ENCODE data around the gene ARFGEF2. TPM values are rescaled to one million over a fixed set of nuclear protein-coding genes. Genes with fewer than 3 reads are reported as not detected.

ARFGEF2 gene
- total RNA-seq, 4 donors from 2014 or later, result 25.6 to 41.0 (median 33.5) TPM

DNA sequence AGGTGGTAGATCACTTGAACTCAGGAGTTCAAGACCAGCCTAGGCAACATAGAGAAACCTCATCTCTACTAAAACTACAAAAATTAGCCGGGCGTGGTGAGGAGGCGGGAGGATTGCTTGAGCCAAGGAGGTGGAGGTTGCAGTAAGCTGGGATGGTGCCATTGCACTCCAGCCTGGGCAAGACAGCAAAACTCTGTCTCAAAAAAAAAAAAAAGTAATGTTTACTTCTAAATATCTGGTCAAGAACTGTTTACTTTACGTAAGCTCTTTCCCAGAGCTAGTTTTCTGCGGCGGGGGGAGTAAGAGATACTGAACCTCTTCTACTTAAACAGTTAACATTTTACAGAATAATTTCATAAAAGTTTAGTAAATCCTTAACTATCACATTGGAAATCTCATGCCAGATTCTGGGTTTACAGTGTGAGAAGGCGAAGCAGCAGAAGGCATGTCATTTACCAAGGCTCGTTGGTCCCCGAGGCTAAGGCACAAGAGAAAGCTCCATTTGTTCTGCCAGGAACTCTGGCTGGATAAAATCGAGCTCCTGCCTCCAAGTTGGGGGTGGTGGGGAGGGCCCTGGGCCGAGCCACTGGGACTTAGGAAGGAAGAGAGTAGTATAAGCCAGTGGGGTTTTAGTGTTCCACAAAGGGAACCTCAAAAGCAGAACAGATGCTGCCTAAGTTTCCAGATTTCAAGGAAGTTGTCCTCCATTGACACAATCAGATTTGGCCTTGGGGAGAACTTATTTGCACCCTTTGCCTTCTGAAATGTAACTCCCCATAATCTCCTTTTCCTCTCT lies 41.7 kb downstream of the ARFGEF2 start:
- H3K4me3 ChIP-seq, result no peak overlapping the region
- no peaks in the 10 kb centered on the region for H3K9me3 ChIP-seq
- DNase-seq (no peak), ATAC-seq (no peak)
- no peaks in the 10 kb centered on the region for H3K27me3 ChIP-seq
- peaks cover 0 to 41% of the 10 kb centered on the region in 2 donors for H3K36me3 ChIP-seq
- no peak overlapping the region for H3K27ac ChIP-seq
- TF ChIP-seq POLR2A (IDR thresholded peaks at IDR 0.05), result no peak
- TF ChIP-seq, protein P1, sequence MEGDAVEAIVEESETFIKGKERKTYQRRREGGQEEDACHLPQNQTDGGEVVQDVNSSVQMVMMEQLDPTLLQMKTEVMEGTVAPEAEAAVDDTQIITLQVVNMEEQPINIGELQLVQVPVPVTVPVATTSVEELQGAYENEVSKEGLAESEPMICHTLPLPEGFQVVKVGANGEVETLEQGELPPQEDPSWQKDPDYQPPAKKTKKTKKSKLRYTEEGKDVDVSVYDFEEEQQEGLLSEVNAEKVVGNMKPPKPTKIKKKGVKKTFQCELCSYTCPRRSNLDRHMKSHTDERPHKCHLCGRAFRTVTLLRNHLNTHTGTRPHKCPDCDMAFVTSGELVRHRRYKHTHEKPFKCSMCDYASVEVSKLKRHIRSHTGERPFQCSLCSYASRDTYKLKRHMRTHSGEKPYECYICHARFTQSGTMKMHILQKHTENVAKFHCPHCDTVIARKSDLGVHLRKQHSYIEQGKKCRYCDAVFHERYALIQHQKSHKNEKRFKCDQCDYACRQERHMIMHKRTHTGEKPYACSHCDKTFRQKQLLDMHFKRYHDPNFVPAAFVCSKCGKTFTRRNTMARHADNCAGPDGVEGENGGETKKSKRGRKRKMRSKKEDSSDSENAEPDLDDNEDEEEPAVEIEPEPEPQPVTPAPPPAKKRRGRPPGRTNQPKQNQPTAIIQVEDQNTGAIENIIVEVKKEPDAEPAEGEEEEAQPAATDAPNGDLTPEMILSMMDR (IDR thresholded peaks at IDR 0.05 in 4 of 5, conservative IDR thresholded peaks at IDR 0.05 in 1 of 5), result no peak
- intact Hi-C loops (cut with DNase I; ENCODE audit: low total_unique reads) (no loop called here), in situ Hi-C loops (cut with MboI; ENCODE audit: low sequenced_read_pairs in 4 of 4) (no loop called here)
- no peaks in the 10 kb centered on the region for H3K4me1 ChIP-seq

DNA sequence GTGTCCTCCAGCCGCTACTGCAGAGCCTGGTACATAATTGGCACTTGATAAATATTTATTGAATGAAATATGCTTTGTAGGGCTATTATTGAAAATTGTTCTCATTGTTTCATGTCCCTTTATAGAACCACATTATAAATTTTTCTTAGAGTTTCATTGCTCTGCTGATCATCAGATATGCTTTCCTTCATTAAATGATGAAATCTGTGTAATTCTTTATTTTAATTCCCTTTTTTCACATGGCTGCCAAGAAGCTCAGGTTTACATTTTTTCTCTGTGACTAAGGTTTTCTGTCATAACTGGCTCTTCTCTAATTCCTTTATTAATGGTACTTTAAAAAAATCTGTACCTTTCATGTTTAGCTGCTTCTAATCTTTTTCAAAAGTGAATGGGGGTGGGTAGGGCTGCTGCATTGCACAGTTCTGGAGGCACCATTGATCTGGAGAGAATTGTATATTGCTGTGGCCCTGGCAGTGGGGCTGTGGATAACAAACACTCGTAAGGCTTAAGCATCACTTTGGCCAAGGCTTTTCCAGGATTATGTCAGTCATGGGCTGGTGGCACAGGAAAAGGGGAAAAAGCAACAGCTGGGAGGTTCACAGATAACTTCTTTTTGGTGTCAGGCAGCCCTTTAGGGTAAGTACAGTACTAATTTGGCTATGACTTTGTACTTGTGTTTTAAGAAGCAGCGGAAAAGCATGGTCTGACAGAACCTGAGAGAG lies 43.8 kb downstream of the ARFGEF2 start:
- Histone ChIP-seq H3K4me3 (no peak overlapping the region), H3K9me3 (no peaks in the 10 kb centered on the region), H3K27ac (no peak overlapping the region), H3K4me1 (no peaks in the 10 kb centered on the region), H3K27me3 (no peaks in the 10 kb centered on the region), H3K36me3 (peaks cover 0 to 55% of the 10 kb centered on the region in 2 donors)
- intact Hi-C loops (cut with DNase I; ENCODE audit: low total_unique reads), result no loop called here
- TF ChIP-seq, protein P1 (IDR thresholded peaks at IDR 0.05 in 4 of 5, conservative IDR thresholded peaks at IDR 0.05 in 1 of 5), result no peak
- no peak for TF ChIP-seq POLR2A (IDR thresholded peaks at IDR 0.05)
- DNase-seq, result no peak
- in situ Hi-C loops (cut with MboI; ENCODE audit: low sequenced_read_pairs in 4 of 4), result no loop called here
- ATAC-seq, result no peak

DNA sequence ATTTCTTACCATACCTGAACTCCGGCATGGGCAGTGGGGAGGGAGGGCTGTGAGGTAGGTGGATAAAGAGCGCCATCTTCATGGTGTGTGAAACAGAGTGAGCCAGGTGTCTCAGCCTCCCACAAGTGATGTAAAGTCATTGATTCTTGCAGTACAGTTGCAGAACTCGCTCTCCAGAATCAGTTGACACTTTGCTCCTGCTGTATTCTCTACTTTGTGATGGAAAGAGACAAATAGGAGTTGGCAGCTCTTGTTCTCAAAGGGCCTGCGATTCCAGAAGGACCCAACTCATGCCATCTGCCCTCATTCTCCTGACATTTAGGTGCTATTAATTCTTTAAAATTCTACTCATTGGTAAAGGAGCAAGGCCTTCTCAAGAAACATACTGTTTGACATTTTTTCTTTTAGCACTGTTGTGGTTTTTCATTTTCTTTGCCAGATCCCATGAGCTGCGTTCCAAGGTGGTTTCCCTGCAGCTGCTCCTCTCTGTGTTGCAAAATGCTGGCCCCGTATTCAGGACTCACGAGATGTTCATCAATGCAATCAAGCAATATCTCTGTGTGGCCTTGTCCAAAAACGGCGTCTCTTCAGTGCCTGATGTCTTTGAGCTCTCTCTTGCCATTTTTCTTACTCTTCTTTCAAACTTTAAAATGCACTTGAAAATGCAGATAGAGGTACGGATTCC lies 49.3 kb downstream of the ARFGEF2 start:
- ATAC-seq (no peak), DNase-seq (peak; percentile 22 to 30)
- H3K36me3 ChIP-seq, result peaks cover 0 to 84% of the 10 kb centered on the region in 2 donors
- no peak overlapping the region for H3K27ac ChIP-seq
- H3K9me3 ChIP-seq, result no peaks in the 10 kb centered on the region
- H3K4me1 ChIP-seq, result no peaks in the 10 kb centered on the region
- intact Hi-C loops (cut with DNase I; ENCODE audit: low total_unique reads), result no loop called here
- H3K27me3 ChIP-seq, result no peaks in the 10 kb centered on the region
- no peak for TF ChIP-seq POLR2A (IDR thresholded peaks at IDR 0.05)
- TF ChIP-seq, protein P1 (IDR thresholded peaks at IDR 0.05 in 4 of 5, conservative IDR thresholded peaks at IDR 0.05 in 1 of 5), result no peak
- in situ Hi-C loops (cut with MboI; ENCODE audit: low sequenced_read_pairs in 4 of 4), result no loop called here
- no peak overlapping the region for H3K4me3 ChIP-seq

DNA sequence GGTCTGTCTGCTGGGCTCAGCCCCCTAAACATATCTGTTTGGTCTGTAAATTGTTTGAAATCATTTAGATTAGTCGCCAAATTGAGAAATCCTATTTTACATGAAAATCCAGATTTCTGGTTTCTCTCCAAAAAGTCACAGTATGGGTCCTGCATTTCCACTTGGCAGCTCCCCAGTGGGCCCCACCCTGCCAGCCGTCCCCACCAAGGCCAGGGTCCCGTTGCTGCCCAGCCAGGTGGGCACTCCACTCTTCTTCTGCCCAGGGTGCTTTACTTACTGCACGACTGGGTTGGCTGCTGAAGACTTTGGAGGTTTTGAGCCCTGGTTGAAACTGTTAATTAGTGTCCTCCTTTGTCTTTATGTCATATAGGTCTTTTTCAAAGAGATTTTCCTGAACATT lies 50.4 kb downstream of the ARFGEF2 start:
- in situ Hi-C loops (cut with MboI; ENCODE audit: low sequenced_read_pairs in 4 of 4) (no loop called here), intact Hi-C loops (cut with DNase I; ENCODE audit: low total_unique reads) (no loop called here)
- no peak overlapping the region for H3K4me3 ChIP-seq
- TF ChIP-seq, protein P1 (IDR thresholded peaks at IDR 0.05 in 4 of 5, conservative IDR thresholded peaks at IDR 0.05 in 1 of 5), result no peak
- TF ChIP-seq POLR2A (IDR thresholded peaks at IDR 0.05), result no peak
- DNase-seq (no peak), ATAC-seq (no peak)
- H3K9me3 ChIP-seq, result no peaks in the 10 kb centered on the region
- no peaks in the 10 kb centered on the region for H3K4me1 ChIP-seq
- H3K36me3 ChIP-seq, result peaks cover 0 to 81% of the 10 kb centered on the region in 2 donors
- no peak overlapping the region for H3K27ac ChIP-seq
- H3K27me3 ChIP-seq, result no peaks in the 10 kb centered on the region

All from gastrocnemius medialis (tissue), 4 donors.